ENCODE data around the gene TRIM4.

- TF ChIP-seq CTCF (IDR thresholded peaks at IDR 0.05; ENCODE audit: insufficient read depth, low read length, poor library complexity, severe bottlenecking): no peak
- no peak for TF ChIP-seq EZH2phosphoT487 (conservative IDR thresholded peaks at IDR 0.05; ENCODE audit: low read length)
Measured at GRCh38 chr7:99920149-99920548, 819 bp upstream of the TRIM4 start.
